ENCODE data around the gene USP51.
"Not testable (repeated sequence)": the region's sequence is repeated elsewhere in the genome, so short reads cannot be mapped to it uniquely, and the experiment has no call there.

The USP51 gene

DNA sequence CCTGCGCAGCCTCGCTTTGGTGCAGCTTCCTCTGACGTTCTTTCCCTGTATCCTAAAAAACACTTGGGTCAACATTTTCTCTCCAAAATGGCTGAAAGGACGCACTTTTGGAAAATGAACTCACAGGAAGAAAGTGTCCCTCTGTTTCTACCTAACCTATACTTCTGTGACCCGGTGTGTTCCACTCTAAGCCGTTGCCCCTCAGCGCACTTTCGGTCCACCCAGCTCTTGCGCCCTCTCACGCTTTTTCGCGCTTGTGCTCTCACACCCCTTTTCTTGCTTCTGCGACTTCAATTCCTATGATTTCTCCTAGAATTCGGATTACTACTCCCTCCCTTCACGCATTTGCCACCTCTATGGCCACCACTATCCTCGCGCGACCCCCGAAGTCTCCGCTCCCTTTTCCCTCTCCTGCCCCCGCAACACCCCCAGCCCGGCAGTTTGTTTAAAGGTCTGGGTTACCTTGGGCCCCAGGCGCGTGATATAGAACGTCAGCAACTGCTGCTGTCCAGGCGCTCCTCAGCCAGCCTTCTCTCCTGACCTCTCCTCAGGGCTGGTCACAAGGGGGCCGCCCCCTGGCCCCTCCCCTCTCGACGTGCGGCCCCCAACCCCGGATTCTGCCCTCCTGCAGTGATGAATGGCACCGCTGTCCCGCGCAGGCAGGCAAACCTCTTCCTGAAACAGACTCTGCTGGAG is at the start of gene USP51:
USP51 (minus strand) TSS at position 535 of the 696 bp plus-strand sequence. CDS start 909 bp downstream, outside the sequence.
- DNase-seq, result no peak

- no peak for DNase-seq
These were observed 34.8 kb upstream of the USP51 start for GRCh38 chrX:55524487-55524886.

DNA sequence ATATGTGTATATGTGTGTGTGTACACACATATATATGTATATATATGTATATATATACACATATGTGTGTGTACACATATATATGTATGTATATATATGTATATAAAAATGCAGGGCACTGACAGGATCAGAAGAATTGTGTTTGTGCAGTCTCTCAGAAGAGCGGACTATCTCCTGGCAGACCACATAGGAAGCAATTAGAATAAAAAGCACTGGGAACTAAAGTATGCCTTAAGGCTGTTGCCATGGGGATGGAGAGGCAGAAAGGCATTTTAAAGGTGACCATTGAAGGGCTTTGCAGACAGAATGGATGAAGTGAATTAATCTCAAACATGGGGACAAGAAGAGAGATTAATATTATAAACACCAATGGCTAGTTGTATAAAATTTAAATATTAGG is 33.7 kb upstream of the USP51 start:
- DNase-seq, result no peak

- no peak for DNase-seq
These were observed 33.1 kb upstream of the USP51 start for GRCh38 chrX:55522596-55523276.

DNA sequence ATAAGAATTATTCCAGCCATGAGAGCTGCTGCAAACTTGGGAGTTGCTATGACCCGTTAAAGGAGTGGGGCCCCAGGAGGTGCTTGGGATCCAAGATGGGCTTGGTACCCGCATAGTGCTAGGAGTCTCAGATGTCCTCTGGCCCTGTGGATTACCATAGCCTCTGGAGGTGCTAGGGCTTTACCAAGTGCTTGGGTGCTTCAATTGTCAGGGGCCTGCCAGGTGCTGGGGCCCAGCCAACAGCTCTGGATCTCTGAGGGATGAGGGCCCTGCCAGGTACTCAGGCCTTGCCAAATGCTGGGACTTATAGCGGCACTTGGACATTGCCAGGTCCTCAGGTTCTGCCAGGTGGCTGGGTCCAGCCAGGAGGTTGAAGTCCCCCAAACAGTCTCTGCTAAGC is 32.0 kb upstream of the USP51 start:
- DNase-seq, result no peak

- DNase-seq, result not testable (repeated sequence)
These were observed 27.3 kb upstream of the USP51 start for GRCh38 chrX:55516794-55517481.

GRCh38 chrX:55513045-55513737 is 23.5 kb upstream of the USP51 start:
- DNase-seq, result not testable (repeated sequence)

- DNase-seq, result not testable (repeated sequence)
These were observed 18.9 kb upstream of the USP51 start for GRCh38 chrX:55508410-55509152.

DNA sequence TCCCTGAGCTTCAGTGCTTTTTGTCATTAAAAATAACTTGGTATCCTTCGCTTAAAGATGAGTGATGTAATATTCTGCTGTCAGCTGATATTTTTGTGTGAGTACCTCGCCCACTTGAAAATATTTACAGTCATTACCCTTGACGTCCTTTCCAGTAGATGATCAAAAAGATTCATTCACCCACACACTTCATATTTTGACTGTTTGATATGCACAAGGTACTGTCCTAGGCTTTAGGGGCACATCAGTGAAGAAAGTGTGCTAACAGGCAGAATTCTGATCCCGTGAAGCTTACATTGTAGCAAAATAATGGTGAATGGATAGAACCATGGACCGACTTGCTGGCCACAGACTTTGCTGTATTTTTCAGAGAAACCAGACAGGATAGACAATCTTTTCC is 18.1 kb upstream of the USP51 start:
- not testable (repeated sequence) for DNase-seq

DNA sequence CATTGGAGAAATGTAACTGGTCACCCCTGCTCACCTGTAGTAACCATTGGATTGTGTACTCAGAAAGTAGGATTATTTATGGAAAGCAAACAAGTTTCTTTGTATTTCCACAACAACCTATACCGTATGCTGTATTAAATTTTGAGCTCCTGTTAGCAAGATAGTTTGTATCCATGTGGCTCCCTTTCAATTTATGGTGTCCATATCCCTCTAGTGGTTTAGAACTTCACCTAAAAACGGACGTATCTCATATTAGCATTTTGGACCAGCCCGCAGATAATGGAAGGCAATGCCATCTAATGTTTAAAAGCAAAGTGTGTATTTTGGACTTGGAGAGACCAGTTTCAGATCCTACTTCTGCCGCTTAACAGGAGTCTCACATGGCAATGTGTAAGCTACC is 17.4 kb upstream of the USP51 start:
- DNase-seq, result not testable (repeated sequence)

DNA sequence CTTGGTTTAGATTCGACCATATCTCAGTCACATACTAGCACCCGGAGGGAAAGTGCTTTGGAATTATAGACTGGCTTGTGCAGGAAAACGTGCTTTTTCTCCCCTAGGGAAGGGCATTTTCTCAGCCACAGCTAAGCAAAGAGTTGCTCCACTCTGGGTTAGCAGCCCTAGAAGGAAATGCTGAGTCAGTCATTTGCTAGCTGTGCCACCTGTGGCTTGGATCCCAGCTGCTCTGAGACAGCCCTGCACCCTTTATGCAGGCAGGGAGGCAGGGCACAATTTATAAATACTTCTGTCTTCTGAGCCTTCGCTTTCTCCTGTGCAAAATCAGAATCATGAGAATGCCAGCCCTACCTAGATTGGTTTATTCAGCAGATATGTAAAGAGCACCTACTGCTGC is 1.3 kb upstream of the USP51 start:
- no peak for DNase-seq

GRCh38 chrX:55490121-55490520 is 473 bp upstream of the USP51 start:
- no peak for DNase-seq

GRCh38 chrX:55488593-55489313 is 895 bp downstream of the USP51 start:
- DNase-seq, result peak; percentile 58

GRCh38 chrX:55488006-55488592 is 1.5 kb downstream of the USP51 start:
- no peak for DNase-seq

DNA sequence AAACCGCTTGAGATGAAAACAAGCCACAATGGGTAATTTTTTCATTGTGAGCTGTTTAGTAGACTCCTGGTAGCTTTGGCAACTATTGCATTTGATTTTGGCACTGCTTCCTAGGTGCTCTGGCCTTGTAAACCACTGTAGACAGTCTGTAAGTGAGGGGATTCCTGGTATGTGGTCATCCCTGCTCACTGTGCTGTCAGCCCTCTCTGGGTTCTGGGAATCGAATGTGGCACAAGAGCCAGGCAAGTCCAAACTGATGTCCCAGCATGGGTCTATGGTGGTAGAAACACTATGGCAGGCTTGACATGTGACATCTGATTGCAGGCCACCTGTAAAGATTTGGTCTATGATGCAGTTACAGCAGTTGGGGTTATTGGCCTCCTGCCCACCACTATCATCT is 2.5 kb downstream of the USP51 start:
- DNase-seq, result no peak

DNA sequence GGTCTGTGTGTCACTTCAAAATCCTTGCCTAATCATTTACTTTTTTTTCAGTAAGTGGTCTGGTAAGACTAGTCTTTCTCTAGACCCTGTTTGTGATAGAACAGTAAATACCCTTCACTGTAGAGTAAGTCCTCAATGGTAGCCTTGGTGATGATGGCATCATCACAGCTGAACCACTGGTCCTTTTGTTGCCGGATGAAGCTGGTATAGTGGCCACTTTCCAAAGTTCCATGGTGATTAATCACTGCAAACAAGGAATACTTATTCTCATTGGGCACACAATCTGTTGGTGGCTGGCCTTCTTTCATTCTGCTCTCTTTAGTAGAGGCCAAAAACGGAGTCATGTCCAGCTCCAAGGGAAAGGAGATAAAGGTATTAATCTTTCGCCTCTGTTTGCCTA is 2.9 kb downstream of the USP51 start:
- DNase-seq, result no peak

- DNase-seq, result no peak
These were observed 4.7 kb downstream of the USP51 start for GRCh38 chrX:55484948-55485347.

- DNase-seq, result no peak
These were observed 9.1 kb downstream of the USP51 start for GRCh38 chrX:55480390-55481062.

DNA sequence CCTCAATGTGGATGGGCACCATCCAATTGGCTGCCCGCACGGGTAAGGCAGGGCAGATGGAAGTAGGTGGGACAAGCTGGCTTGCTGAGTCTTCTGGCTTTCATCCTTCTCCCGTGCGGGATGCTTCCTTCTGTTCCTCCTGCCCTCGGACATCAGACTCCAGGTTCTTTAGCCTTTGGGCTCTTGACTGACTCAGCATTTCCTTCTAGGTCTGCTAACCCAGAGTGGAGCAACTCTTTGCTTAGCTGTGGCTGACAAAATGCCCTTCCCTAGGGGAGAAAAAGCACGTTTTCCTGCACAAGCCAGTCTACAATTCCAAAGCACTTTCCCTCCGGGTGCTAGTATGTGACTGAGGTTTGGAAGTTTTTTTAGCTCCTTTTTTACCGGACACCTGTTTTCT is 9.7 kb downstream of the USP51 start:
- DNase-seq, result not testable (repeated sequence)

DNA sequence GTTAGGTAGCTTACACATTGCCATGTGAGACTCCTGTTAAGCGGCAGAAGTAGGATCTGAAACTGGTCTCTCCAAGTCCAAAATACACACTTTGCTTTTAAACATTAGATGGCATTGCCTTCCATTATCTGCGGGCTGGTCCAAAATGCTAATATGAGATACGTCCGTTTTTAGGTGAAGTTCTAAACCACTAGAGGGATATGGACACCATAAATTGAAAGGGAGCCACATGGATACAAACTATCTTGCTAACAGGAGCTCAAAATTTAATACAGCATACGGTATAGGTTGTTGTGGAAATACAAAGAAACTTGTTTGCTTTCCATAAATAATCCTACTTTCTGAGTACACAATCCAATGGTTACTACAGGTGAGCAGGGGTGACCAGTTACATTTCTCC is 23.9 kb downstream of the USP51 start:
- DNase-seq, result not testable (repeated sequence)

GRCh38 chrX:55465108-55465507 is 24.5 kb downstream of the USP51 start:
- not testable (repeated sequence) for DNase-seq

All from activated naive CD4-positive, alpha-beta T cell treated with Interleukin-2 at 50 U/mL for 16 hours (primary cell).